Measurements from ENCODE around the gene CANT1. TPM values are rescaled to one million over a fixed set of nuclear protein-coding genes. Genes with fewer than 3 reads are reported as not detected.

Gene CANT1
- total RNA-seq, 1 donor: 49.2 TPM

DNA sequence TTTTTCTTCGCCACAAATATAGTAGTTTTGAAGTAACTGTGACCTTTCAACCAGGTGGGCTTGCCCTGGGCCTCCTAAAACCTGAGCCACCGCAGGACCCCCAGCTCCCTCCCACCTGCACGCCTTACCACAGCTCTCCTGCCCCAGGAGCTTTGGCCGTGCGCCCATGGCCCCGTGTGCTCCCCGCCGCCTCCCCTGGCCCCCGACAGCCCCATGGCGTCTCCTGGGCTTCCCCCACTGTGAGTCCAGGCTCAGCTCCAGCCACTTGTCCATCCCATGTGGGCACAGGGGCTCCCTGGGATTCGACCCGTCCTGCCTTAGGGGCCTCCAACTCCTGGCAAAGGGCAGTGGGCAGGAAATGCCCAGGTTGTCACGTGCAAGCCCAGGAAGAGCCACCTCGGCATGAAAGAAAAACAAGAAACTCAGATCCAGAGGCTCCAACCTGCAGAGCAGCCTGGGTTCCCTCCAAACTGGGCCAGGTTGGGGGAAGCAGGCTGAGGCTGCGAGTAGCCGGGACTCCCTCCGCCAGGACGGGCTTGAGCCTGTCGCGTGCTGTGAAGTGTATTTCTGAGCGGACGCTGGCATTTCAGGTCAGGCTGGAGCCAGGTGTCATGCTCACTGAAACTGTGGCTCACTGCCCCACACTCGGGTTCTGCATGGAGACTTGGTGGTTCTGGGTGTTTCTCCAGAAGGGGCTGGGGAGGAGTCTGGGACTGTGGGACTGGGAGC lies 35.6 kb downstream of the CANT1 start:
- Histone ChIP-seq H3K27ac (ENCODE audit: low read depth, low read length) (no peak overlapping the region), H4K20me1 (ENCODE audit: insufficient read depth, low read length) (peaks cover 13% of the 10 kb centered on the region), H3K36me3 (ENCODE audit: insufficient read depth, low read length) (peaks cover 14% of the 10 kb centered on the region), H3K27me3 (ENCODE audit: insufficient read depth, low read length) (no peaks in the 10 kb centered on the region), H3K9me3 (ENCODE audit: low read depth, low read length) (no peaks in the 10 kb centered on the region), H3K4me3 (ENCODE audit: insufficient read depth, low read length) (no peak overlapping the region), H3K4me2 (ENCODE audit: insufficient read depth, low read length) (no peak overlapping the region), H3K79me2 (ENCODE audit: insufficient read depth, low read length) (peaks cover 30% of the 10 kb centered on the region), H2AFZ (ENCODE audit: low read length) (no peak overlapping the region), H3K4me1 (ENCODE audit: insufficient read depth, low read length) (peaks cover 24% of the 10 kb centered on the region)
- DNase-seq (ENCODE audit: insufficient read length, low spot score, missing footprints): peak; percentile 48
- TF ChIP-seq, protein P1, sequence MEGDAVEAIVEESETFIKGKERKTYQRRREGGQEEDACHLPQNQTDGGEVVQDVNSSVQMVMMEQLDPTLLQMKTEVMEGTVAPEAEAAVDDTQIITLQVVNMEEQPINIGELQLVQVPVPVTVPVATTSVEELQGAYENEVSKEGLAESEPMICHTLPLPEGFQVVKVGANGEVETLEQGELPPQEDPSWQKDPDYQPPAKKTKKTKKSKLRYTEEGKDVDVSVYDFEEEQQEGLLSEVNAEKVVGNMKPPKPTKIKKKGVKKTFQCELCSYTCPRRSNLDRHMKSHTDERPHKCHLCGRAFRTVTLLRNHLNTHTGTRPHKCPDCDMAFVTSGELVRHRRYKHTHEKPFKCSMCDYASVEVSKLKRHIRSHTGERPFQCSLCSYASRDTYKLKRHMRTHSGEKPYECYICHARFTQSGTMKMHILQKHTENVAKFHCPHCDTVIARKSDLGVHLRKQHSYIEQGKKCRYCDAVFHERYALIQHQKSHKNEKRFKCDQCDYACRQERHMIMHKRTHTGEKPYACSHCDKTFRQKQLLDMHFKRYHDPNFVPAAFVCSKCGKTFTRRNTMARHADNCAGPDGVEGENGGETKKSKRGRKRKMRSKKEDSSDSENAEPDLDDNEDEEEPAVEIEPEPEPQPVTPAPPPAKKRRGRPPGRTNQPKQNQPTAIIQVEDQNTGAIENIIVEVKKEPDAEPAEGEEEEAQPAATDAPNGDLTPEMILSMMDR (IDR thresholded peaks at IDR 0.05; ENCODE audit: extremely low read depth, low read depth, low read length): no peak

DNA sequence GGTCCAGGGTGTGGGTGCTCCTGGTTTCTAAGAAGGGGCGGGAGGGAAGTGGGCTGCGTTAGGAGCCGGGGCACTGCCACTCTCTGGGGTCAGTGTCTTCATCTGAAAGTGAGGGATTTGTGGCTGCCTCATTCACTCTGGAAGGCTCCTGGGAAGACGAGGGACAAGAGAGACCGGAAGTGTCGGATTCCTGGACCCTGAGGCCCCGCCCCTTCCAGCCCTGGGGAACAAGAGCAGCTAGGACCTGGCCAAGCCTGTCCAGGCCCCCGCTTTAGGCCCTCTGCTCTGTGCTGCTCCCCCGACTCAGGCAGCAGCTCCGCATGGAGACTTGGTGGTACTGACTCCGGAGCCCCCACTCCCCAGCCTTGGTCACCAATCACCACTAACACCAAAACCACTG lies 36.4 kb downstream of the CANT1 start:
- no peaks in the 10 kb centered on the region for H3K27me3 ChIP-seq (ENCODE audit: insufficient read depth, low read length)
- DNase-seq (ENCODE audit: insufficient read length, low spot score, missing footprints): peak; percentile 89
- H3K4me3 ChIP-seq (ENCODE audit: insufficient read depth, low read length): no peak overlapping the region
- H4K20me1 ChIP-seq (ENCODE audit: insufficient read depth, low read length): peaks cover 9% of the 10 kb centered on the region
- H3K9me3 ChIP-seq (ENCODE audit: low read depth, low read length): no peaks in the 10 kb centered on the region
- H3K27ac ChIP-seq (ENCODE audit: low read depth, low read length): no peak overlapping the region
- no peak overlapping the region for H2AFZ ChIP-seq (ENCODE audit: low read length)
- peaks cover 19% of the 10 kb centered on the region for H3K36me3 ChIP-seq (ENCODE audit: insufficient read depth, low read length)
- no peak overlapping the region for H3K4me2 ChIP-seq (ENCODE audit: insufficient read depth, low read length)
- TF ChIP-seq, protein P1 (IDR thresholded peaks at IDR 0.05; ENCODE audit: extremely low read depth, low read depth, low read length): no peak
- H3K79me2 ChIP-seq (ENCODE audit: insufficient read depth, low read length): peaks cover 23% of the 10 kb centered on the region
- H3K4me1 ChIP-seq (ENCODE audit: insufficient read depth, low read length): peaks cover 17% of the 10 kb centered on the region

DNA sequence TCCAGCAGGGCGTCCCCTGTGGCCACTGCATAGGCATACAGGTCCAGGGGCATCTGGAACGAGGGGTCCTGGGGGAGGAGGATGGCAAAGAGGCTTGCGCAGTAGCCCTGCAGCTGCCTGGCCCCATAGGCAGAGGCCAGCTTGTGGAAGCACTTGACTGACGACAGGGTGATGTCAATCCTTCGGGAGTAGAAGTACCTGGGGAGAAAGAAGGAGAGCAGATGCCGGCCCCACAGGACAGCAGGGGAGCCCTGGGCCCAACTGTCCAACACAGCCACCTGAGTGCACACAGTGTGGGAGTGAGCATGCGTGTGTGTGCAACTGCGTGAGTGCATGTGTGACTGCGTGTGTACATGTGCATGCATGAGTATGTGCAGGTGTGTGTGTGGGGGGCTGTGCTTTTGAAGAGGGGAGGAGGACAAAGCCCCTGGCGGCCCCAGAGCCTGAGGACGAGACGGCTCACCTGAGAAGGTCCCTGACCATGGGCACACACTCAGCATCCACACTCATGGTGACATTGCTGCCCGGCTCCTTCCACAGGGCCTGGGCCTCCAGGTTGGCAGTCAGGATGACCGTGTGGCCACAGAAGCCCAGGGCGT lies 37.0 kb downstream of the CANT1 start:
- TF ChIP-seq, protein P1 (IDR thresholded peaks at IDR 0.05; ENCODE audit: extremely low read depth, low read depth, low read length): no peak
- H4K20me1 ChIP-seq (ENCODE audit: insufficient read depth, low read length): peaks cover 9% of the 10 kb centered on the region
- H3K27me3 ChIP-seq (ENCODE audit: insufficient read depth, low read length): no peaks in the 10 kb centered on the region
- DNase-seq (ENCODE audit: insufficient read length, low spot score, missing footprints): peak; percentile 62
- no peaks in the 10 kb centered on the region for H3K9me3 ChIP-seq (ENCODE audit: low read depth, low read length)
- peaks cover 19% of the 10 kb centered on the region for H3K36me3 ChIP-seq (ENCODE audit: insufficient read depth, low read length)
- peaks cover 17% of the 10 kb centered on the region for H3K79me2 ChIP-seq (ENCODE audit: insufficient read depth, low read length)
- H3K27ac ChIP-seq (ENCODE audit: low read depth, low read length): no peak overlapping the region
- H2AFZ ChIP-seq (ENCODE audit: low read length): no peak overlapping the region
- no peak overlapping the region for H3K4me2 ChIP-seq (ENCODE audit: insufficient read depth, low read length)
- peaks cover 12% of the 10 kb centered on the region for H3K4me1 ChIP-seq (ENCODE audit: insufficient read depth, low read length)
- no peak overlapping the region for H3K4me3 ChIP-seq (ENCODE audit: insufficient read depth, low read length)

- Histone ChIP-seq H4K20me1 (ENCODE audit: insufficient read depth, low read length) (peaks cover 9% of the 10 kb centered on the region), H3K4me2 (ENCODE audit: insufficient read depth, low read length) (no peak overlapping the region), H3K27me3 (ENCODE audit: insufficient read depth, low read length) (no peaks in the 10 kb centered on the region), H3K36me3 (ENCODE audit: insufficient read depth, low read length) (peaks cover 19% of the 10 kb centered on the region), H3K79me2 (ENCODE audit: insufficient read depth, low read length) (peaks cover 11% of the 10 kb centered on the region), H2AFZ (ENCODE audit: low read length) (no peak overlapping the region), H3K9me3 (ENCODE audit: low read depth, low read length) (no peaks in the 10 kb centered on the region), H3K4me3 (ENCODE audit: insufficient read depth, low read length) (no peak overlapping the region), H3K4me1 (ENCODE audit: insufficient read depth, low read length) (peaks cover 11% of the 10 kb centered on the region), H3K27ac (ENCODE audit: low read depth, low read length) (no peak overlapping the region)
- DNase-seq (ENCODE audit: insufficient read length, low spot score, missing footprints): peak; percentile 68
- TF ChIP-seq, protein P1 (IDR thresholded peaks at IDR 0.05; ENCODE audit: extremely low read depth, low read depth, low read length): no peak
Measured at GRCh38 chr17:78971756-78972506, 37.6 kb downstream of the CANT1 start.
